Astrocyte of the cerebellum (primary cell): ENCODE data around the gene KCTD16.
A peak's percentile ranks its signal among the peaks of the same experiment; 100 is the strongest.

Source experiments
- DNase-seq: peaks from one replicate; pipeline ENCODE4 v3.0.0-alpha.2; 2011; ENCODE audit warnings: low read depth
- H3K4me3 ChIP-seq: 2 replicates; pipeline ENCODE4 v1.5.1; 2011; ENCODE audit warnings: mild to moderate bottlenecking, low read depth, low read length, moderate library complexity
- in situ Hi-C: cut with HindIII; loops from 2 replicates; pipeline ENCODE4 v1.10.0; 2017; ENCODE audit warnings: low sequenced_read_pairs
- TF ChIP-seq, protein P1 (sequence below): IDR thresholded peaks from 2 replicates; pipeline ENCODE4 v1.5.1; 2012; ENCODE audit warnings: low read length, low read depth, moderate library complexity, mild to moderate bottlenecking; ENCODE audit errors: missing control alignments

KCTD16 gene

DNA sequence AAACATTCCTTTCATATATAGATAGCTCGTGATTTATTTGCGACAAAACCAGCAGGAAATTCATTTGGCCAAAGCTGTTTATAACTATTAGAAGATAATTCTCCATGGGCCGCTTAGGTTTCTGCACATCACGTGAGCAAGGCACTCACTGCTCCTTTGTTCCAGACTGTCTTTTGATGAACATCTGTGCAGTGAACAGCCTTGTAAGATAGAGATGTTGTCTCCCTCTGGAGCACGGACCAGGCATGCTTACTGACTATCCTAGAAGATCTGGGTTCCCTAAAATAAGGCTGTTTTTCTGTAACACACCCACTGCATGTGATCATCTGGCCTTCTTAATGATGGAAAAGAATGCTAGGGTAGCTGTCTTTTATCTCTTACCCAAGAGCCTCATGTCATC lies 31.1 kb upstream of the KCTD16 start:
- in situ Hi-C loops, result no loop called here
- DNase-seq, result no peak
- TF ChIP-seq, protein P1, sequence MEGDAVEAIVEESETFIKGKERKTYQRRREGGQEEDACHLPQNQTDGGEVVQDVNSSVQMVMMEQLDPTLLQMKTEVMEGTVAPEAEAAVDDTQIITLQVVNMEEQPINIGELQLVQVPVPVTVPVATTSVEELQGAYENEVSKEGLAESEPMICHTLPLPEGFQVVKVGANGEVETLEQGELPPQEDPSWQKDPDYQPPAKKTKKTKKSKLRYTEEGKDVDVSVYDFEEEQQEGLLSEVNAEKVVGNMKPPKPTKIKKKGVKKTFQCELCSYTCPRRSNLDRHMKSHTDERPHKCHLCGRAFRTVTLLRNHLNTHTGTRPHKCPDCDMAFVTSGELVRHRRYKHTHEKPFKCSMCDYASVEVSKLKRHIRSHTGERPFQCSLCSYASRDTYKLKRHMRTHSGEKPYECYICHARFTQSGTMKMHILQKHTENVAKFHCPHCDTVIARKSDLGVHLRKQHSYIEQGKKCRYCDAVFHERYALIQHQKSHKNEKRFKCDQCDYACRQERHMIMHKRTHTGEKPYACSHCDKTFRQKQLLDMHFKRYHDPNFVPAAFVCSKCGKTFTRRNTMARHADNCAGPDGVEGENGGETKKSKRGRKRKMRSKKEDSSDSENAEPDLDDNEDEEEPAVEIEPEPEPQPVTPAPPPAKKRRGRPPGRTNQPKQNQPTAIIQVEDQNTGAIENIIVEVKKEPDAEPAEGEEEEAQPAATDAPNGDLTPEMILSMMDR, result no peak
- no peak overlapping the region for H3K4me3 ChIP-seq

DNA sequence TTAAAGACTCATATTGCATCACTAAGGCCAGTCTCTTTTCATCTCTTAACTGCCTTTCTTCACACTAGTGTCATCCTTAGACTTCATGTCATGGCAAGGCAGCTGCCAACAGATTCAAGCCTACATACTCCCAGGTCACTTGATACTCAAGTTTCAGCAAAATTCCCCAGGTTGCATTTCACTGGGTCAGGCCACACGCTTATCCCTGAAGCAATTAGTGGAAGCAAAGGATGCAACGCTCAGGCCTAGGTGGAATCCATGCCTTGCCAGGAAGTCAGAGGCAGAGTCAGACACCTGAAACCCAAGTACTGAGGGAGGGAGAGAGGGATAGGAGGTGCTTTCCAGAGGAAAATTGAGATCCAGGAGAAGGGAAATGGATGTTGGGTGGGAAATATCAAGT lies 29.1 kb upstream of the KCTD16 start:
- DNase-seq, result no peak
- no peak overlapping the region for H3K4me3 ChIP-seq
- TF ChIP-seq, protein P1, result no peak
- in situ Hi-C loops, result no loop called here

DNA sequence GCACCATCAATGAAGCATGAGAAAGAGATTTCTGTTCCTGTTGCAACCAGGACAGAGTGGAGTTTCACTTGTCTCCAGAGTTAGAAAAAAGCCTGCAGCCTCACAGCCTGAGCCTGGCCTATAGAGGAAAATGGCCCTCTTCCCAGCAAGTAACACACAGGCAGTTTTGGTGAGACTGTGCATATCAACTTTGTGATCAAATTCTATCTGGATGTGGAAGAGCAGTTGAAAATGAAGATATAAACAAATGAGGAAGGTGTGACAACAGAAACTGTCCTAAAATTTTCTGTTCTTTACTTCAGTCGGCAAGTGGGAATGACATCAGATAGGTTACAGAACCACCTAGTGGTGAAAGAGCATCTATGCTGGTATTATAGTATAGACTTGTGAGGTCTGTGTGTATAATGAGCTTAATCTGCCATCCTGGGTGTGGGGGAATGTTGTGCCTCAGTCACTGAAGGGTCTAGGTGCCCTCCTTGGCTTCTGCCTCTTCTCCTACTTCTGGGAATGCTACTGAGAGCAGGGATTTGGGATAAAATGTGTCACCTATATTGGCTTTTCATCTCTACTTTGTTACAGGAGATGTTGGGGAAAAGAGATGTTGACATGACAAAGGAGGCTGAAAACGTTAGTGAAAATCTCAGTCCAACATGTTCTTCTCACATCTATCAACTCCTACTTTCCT lies 28.4 kb upstream of the KCTD16 start:
- TF ChIP-seq, protein P1, result peak; percentile 65
- in situ Hi-C loops, result no loop called here
- DNase-seq, result peak; percentile 23
- no peak overlapping the region for H3K4me3 ChIP-seq

DNA sequence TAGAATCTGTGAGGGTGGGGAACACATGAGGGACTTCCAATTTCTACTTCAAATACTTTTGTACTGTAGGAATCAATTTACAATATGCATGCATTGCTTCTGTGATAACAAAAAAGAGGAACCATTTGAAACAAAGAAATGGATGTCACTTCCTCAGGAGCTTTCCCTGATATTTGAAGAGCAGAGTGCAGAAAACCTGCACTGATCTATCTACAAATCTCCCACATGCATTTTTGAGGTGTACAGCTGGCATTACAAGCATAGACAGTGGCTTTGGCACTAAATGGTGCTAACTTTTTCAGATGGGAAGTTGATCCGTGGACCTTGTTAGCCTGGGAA lies 27.9 kb upstream of the KCTD16 start:
- no peak for DNase-seq
- TF ChIP-seq, protein P1, result no peak
- no peak overlapping the region for H3K4me3 ChIP-seq
- in situ Hi-C loops, result no loop called here

DNA sequence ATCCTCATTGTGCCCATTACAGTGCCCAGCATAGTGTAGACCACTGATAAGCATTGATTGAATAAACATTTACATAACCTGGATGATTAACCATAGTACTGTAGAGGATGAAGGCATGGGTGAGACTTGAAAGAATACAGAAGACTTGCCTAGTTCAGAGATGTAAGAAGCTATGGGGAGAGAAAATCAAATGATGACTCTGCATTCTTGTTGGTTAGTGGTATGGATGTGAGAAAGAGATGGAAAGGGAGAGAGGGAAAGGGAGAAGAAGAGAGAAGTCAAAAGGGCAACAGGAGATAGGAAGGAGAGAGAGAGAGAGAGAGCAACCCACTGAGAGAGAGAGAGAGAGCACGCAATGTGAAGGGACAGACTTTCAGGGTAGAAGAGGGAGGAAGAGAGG lies 27.0 kb upstream of the KCTD16 start:
- in situ Hi-C loops, result no loop called here
- DNase-seq, result no peak
- TF ChIP-seq, protein P1, result no peak
- H3K4me3 ChIP-seq, result no peak overlapping the region

DNA sequence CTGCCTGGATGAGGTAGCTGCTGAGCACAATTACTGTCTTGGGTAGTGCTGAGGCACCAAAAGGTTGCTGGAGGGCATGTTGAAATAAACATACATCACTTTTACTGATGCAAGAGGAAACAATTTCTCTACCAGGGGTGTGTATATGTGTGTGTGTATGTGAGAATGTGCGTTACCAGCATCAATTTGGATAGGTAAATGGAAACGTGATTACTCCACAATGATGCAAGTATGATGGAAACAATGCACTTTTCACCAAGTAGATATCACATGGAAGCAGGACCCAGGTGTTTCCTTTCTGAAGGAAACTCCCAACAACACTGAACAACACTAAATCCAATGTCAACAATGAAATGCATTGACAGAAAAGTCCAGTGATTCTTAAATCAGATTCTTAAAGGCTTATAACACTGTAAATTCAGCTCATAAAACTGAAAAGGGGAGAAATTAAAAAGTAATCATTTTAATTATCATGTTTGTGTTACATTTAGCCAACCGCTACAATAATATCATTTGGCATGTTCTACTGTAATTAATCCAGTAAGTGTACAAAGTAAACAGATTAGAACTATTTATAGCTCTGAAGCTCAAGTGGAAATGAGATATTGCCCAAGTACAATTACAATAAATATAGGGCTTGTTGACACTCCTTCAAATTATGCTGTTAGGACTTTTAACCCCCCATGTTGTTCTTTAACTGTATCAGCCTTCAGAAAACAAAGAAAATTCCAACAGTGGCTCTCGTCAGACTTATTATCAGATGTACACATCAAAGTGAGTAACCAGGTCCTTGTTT lies 25.5 kb upstream of the KCTD16 start:
- no peak for DNase-seq
- no peak overlapping the region for H3K4me3 ChIP-seq
- TF ChIP-seq, protein P1, result no peak
- in situ Hi-C loops, result no loop called here
